Tibial artery (tissue), 4 donors: Measurements from ENCODE around the gene STX1A.
A peak's percentile ranks its signal among the peaks of the same experiment; 100 is the strongest.

Experiments used
- DNase-seq, 2 donors: peaks; one replicate each; pipeline ENCODE4 v3.0.0-alpha.2; 2019
- H3K27ac ChIP-seq, 2 donors: fragments of 200-600 bp; sonication (generic) in 1 of 2; 1 replicate in 1 of 2; 2 replicates in 1 of 2; pipeline ENCODE4 v1.5.1; 2018 to 2019; ENCODE audit warnings: mild to moderate bottlenecking in 1 of 2
- H3K27me3 ChIP-seq, 2 donors: fragments of 200-600 bp; sonication (generic) in 1 of 2; one replicate each; pipeline versions ENCODE4 v1.5.1 to v1.6.0; 2016 to 2019
- H3K36me3 ChIP-seq, 3 donors: fragments of 200-600 bp; sonication (generic) in 2 of 3; one replicate each; pipeline ENCODE4 v1.5.1; 2016 to 2019; ENCODE audit warnings: mild to moderate bottlenecking in 2 of 3
- H3K4me1 ChIP-seq, 4 donors: fragments of 200-600 bp; sonication (generic) in 2 of 4; 1 replicate in 3 of 4; 2 replicates in 1 of 4; pipeline ENCODE4 v1.5.1; 2016 to 2019
- H3K4me3 ChIP-seq, 2 donors: fragments of 200-600 bp; sonication (generic) in 1 of 2; 1 replicate in 1 of 2; 2 replicates in 1 of 2; pipeline ENCODE4 v1.5.1; 2018 to 2019; ENCODE audit warnings: mild to moderate bottlenecking in 2 of 2
- H3K9me3 ChIP-seq, 3 donors: fragments of 200-600 bp; sonication (generic) in 1 of 3; one replicate each; pipeline ENCODE4 v1.5.1; 2016 to 2019
- CTCF ChIP-seq, 2 experiments: fragments of 200-600 bp in 1 of 2; fragments of 450-650 bp in 1 of 2; IDR thresholded peaks; one replicate each; pipeline ENCODE4 v1.5.1; 2017 to 2019; ENCODE audit warnings: antibody characterized with exemption in 2 of 2, mild to moderate bottlenecking in 1 of 2, moderate library complexity in 1 of 2
- intact Hi-C: fragments of 100-400 bp; cut with DNase I; formaldehyde crosslinking; loops from one replicate; pipeline ENCODE4 v1.15.0; 2023; ENCODE audit warnings: low total_unique reads

STX1A gene

GRCh38 chr7:73703757-73704639 is 15.5 kb downstream of the STX1A start:
- no peak for DNase-seq

GRCh38 chr7:73703225-73703624 is 16.2 kb downstream of the STX1A start:
- DNase-seq: no peak
- Histone ChIP-seq H3K27me3 (no peaks in the 10 kb centered on the region), H3K36me3 (peaks cover 0 to 51% (median 29%) of the 10 kb centered on the region in 3 donors), H3K9me3 (no peaks in the 10 kb centered on the region), H3K4me1 (peaks cover 0 to 36% (median 24%) of the 10 kb centered on the region in 4 donors), H3K4me3 (no peak overlapping the region), H3K27ac (no peak overlapping the region)
- no peak for TF ChIP-seq CTCF (IDR thresholded peaks at IDR 0.05)
- intact Hi-C loops: no loop called here

More at GRCh38 chr7:73703757-73704639, 15.5 kb downstream of the STX1A start:
- H3K27me3 ChIP-seq: no peaks in the 10 kb centered on the region
- intact Hi-C loops: no loop called here
- H3K36me3 ChIP-seq: peaks cover 0 to 49% (median 21%) of the 10 kb centered on the region in 3 donors
- TF ChIP-seq CTCF (IDR thresholded peaks at IDR 0.05): no peak
- H3K9me3 ChIP-seq: no peaks in the 10 kb centered on the region
- H3K27ac ChIP-seq: peak overlapping the region in 1 of 2 donors; percentile 19
- peak overlapping the region; percentile 15 to 24 for H3K4me3 ChIP-seq
- peaks cover 0 to 36% (median 24%) of the 10 kb centered on the region in 4 donors for H3K4me1 ChIP-seq

GRCh38 chr7:73702665-73703064 is 16.8 kb downstream of the STX1A start:
- H3K4me1 ChIP-seq: peaks cover 0 to 35% (median 24%) of the 10 kb centered on the region in 4 donors
- DNase-seq: no peak
- TF ChIP-seq CTCF (IDR thresholded peaks at IDR 0.05): no peak
- peaks cover 2 to 56% (median 32%) of the 10 kb centered on the region in 3 donors for H3K36me3 ChIP-seq
- H3K9me3 ChIP-seq: no peaks in the 10 kb centered on the region
- no peaks in the 10 kb centered on the region for H3K27me3 ChIP-seq
- H3K4me3 ChIP-seq: no peak overlapping the region
- no peak overlapping the region for H3K27ac ChIP-seq
- intact Hi-C loops: no loop called here

GRCh38 chr7:73702226-73702625 is 17.2 kb downstream of the STX1A start:
- Histone ChIP-seq H3K4me3 (no peak overlapping the region), H3K27ac (no peak overlapping the region), H3K36me3 (peaks cover 4 to 61% (median 37%) of the 10 kb centered on the region in 3 donors), H3K9me3 (no peaks in the 10 kb centered on the region), H3K4me1 (peaks cover 0 to 31% (median 24%) of the 10 kb centered on the region in 4 donors), H3K27me3 (no peaks in the 10 kb centered on the region)
- no peak for TF ChIP-seq CTCF (IDR thresholded peaks at IDR 0.05)
- DNase-seq: no peak
- intact Hi-C loops: no loop called here

GRCh38 chr7:73701357-73701995 is 18.0 kb downstream of the STX1A start:
- no peaks in the 10 kb centered on the region for H3K27me3 ChIP-seq
- intact Hi-C loops: no loop called here
- H3K27ac ChIP-seq: no peak overlapping the region
- H3K4me3 ChIP-seq: no peak overlapping the region
- peaks cover 11 to 68% (median 44%) of the 10 kb centered on the region in 3 donors for H3K36me3 ChIP-seq
- H3K4me1 ChIP-seq: peaks cover 0 to 24% (median 23%) of the 10 kb centered on the region in 4 donors
- no peaks in the 10 kb centered on the region for H3K9me3 ChIP-seq
- TF ChIP-seq CTCF (IDR thresholded peaks at IDR 0.05): peak; percentile 33 to 37
- no peak for DNase-seq
